ENCODE measurements around the gene MAN1A1. TPM values are rescaled to one million over a fixed set of nuclear protein-coding genes. Genes with fewer than 3 reads are reported as not detected.

The MAN1A1 gene
- total and polyA plus RNA-seq, 2 of the 4 experiments (the other 2 are of a cell fraction): 5.9 to 6.4 TPM

GRCh38 chr6:119142637-119143036 lies 206.9 kb downstream of the MAN1A1 start:
- no peak overlapping the region for H4K8ac ChIP-seq (ENCODE audit: low read depth in 2 of 2, low read length in 2 of 2)
- H4K20me1 ChIP-seq (ENCODE audit: insufficient read depth, low read length): no peaks in the 10 kb centered on the region
- H4K5ac ChIP-seq (ENCODE audit: low read depth, low read length): no peak overlapping the region
- dilution Hi-C loops (cut with HindIII; ENCODE audit: low sequenced_read_pairs, unreplicated experiment) (no loop called here), intact Hi-C loops (cut with micrococcal nuclease) (loop anchor here (10.0 kb wide), 1 partner anchor 602 kb away; no protein-coding TSS in a partner anchor), in situ Hi-C loops (cut with MboI; ENCODE audit: low sequenced_read_pairs) (no loop called here)
- no peak overlapping the region for H2BK120ac ChIP-seq (ENCODE audit: low read depth, low read length)
- H3K27ac ChIP-seq (ENCODE audit: insufficient read depth, low read length): no peak overlapping the region
- H3K4me2 ChIP-seq (ENCODE audit: low read depth, low read length): no peak overlapping the region
- H3K9ac ChIP-seq (ENCODE audit: low read depth, low read length): no peak overlapping the region
- no peak overlapping the region for H4K91ac ChIP-seq (ENCODE audit: insufficient read depth, low read depth, low read length)
- no peak overlapping the region for H2BK20ac ChIP-seq (ENCODE audit: low read depth, low read length)
- POLR2A ChIA-PET (ENCODE audit: unreplicated experiment): no interaction called here
- no peaks in the 10 kb centered on the region for H3K36me3 ChIP-seq (ENCODE audit: control insufficient read depth, insufficient read depth, low read length)
- peaks cover 6% of the 10 kb centered on the region for H3K4me1 ChIP-seq (ENCODE audit: control insufficient read depth, insufficient read depth, low read length)
- no peak overlapping the region for H3K56ac ChIP-seq (ENCODE audit: extremely low read depth, insufficient read depth, low read length)
- TF ChIP-seq POLR2A (IDR thresholded peaks at IDR 0.05; ENCODE audit: low read depth, low read length) (no peak), MAFK (IDR thresholded peaks at IDR 0.05; ENCODE audit: low read depth, low read length) (peak; percentile 43)
- no TSS peak for BruUV-seq (replicated peaks)
- no peak overlapping the region for H3K18ac ChIP-seq (ENCODE audit: low read depth, low read length)
- no peak overlapping the region for H2AK5ac ChIP-seq (ENCODE audit: low read depth, low read length)
- H3K4me3 ChIP-seq (ENCODE audit: insufficient read depth, low read depth, low read length): no peak overlapping the region
- no peak for ATAC-seq (ENCODE audit: low read depth)
- H3K9me3 ChIP-seq (ENCODE audit: control insufficient read depth, insufficient read depth, low read length): no peaks in the 10 kb centered on the region
- DNase-seq: no peak
- H3K4ac ChIP-seq (ENCODE audit: low read depth, low read length): no peak overlapping the region
- no peaks in the 10 kb centered on the region for H3K27me3 ChIP-seq (ENCODE audit: control insufficient read depth, insufficient read depth, low read length)
- WGBS, 2 experiments (ENCODE audit: extremely low coverage in 2 of 2, insufficient read length in 1 of 2): 86% methylated on average over 1 of the region's 5 CpGs; no CpG with 5 or more reads in 1 of the 2 experiments
- no peak overlapping the region for H2BK15ac ChIP-seq (ENCODE audit: low read depth, low read length)
- no peaks in the 10 kb centered on the region for H3K79me1 ChIP-seq (ENCODE audit: low read depth in 1 of 2, low read length in 2 of 2)
- CTCF ChIA-PET: no interaction called here
- no peak overlapping the region for H2AFZ ChIP-seq (replicated peaks; ENCODE audit: low read length, poor library complexity)
- H2AK9ac ChIP-seq (replicated peaks; ENCODE audit: low read depth, low read length, poor library complexity): no peak overlapping the region
- H3K14ac ChIP-seq (replicated peaks; ENCODE audit: low read depth, low read length): no peak overlapping the region
- H3K9me1 ChIP-seq (ENCODE audit: insufficient read depth, low read length): peaks cover 6% of the 10 kb centered on the region
- no peak overlapping the region for H3K23ac ChIP-seq (ENCODE audit: low read depth, low read length)
- H2BK5ac ChIP-seq (ENCODE audit: low read depth, low read length, poor library complexity, severe bottlenecking): no peak overlapping the region
